GM20000 (cell line): ENCODE measurements around the gene QKI.

ENCODE experiments used
- DNase-seq: peaks from one replicate; pipeline ENCODE4 v3.0.0; 2012; ENCODE audit warnings: low spot score
- CTCF ChIP-seq: IDR thresholded peaks from 2 replicates; pipeline ENCODE4 v1.5.1; 2012; ENCODE audit warnings: mild to moderate bottlenecking, control low read depth; ENCODE audit errors: extremely low read depth, missing control alignments

The QKI gene

GRCh38 chr6:163392533-163392932, 22.0 kb upstream of the QKI start:
- no peak for DNase-seq
- no peak for TF ChIP-seq CTCF

- no peak for DNase-seq
Measured at GRCh38 chr6:163393923-163394322, 20.6 kb upstream of the QKI start.

GRCh38 chr6:163394659-163395058, 19.9 kb upstream of the QKI start:
- DNase-seq = no peak
- TF ChIP-seq CTCF = no peak

More at GRCh38 chr6:163393923-163394322, 20.6 kb upstream of the QKI start:
- TF ChIP-seq CTCF = no peak

GRCh38 chr6:163395122-163395830, 19.2 kb upstream of the QKI start:
- DNase-seq = no peak
- no peak for TF ChIP-seq CTCF

- no peak for TF ChIP-seq CTCF
- no peak for DNase-seq
Measured at GRCh38 chr6:163395831-163396185, 18.7 kb upstream of the QKI start.

GRCh38 chr6:163397326-163397725, 17.2 kb upstream of the QKI start:
- no peak for DNase-seq
- no peak for TF ChIP-seq CTCF

- TF ChIP-seq CTCF = no peak
- DNase-seq = no peak
Measured at GRCh38 chr6:163398115-163398514, 16.4 kb upstream of the QKI start.
